SW480 (cell line): Measurements from ENCODE around the gene AK5.

Experiments
- DNase-seq: peaks from one replicate; pipeline ENCODE4 v3.0.0-alpha.2; 2016; ENCODE audit warnings: low spot score

Gene AK5

GRCh38 chr1:77350012-77350770, 68.4 kb downstream of the AK5 start:
- no peak for DNase-seq

GRCh38 chr1:77354536-77354935, 72.7 kb downstream of the AK5 start:
- DNase-seq, result no peak

GRCh38 chr1:77355010-77355409, 73.2 kb downstream of the AK5 start:
- no peak for DNase-seq

- DNase-seq, result no peak
Measured at GRCh38 chr1:77356136-77356535, 74.3 kb downstream of the AK5 start.

GRCh38 chr1:77360256-77360655, 78.4 kb downstream of the AK5 start:
- DNase-seq, result no peak

GRCh38 chr1:77361621-77362020, 79.8 kb downstream of the AK5 start:
- DNase-seq, result no peak

- DNase-seq, result no peak
Measured at GRCh38 chr1:77370161-77370560, 88.3 kb downstream of the AK5 start.

- peak; percentile 64 for DNase-seq
Measured at GRCh38 chr1:77370583-77371306, 88.9 kb downstream of the AK5 start.

GRCh38 chr1:77371396-77371795, 89.6 kb downstream of the AK5 start:
- DNase-seq, result no peak

GRCh38 chr1:77373702-77374101, 91.9 kb downstream of the AK5 start:
- no peak for DNase-seq

- DNase-seq, result no peak
Measured at GRCh38 chr1:77375541-77375940, 93.7 kb downstream of the AK5 start.

GRCh38 chr1:77375990-77376389, 94.2 kb downstream of the AK5 start:
- DNase-seq, result no peak

GRCh38 chr1:77378723-77379535, 97.1 kb downstream of the AK5 start:
- DNase-seq, result no peak

GRCh38 chr1:77382366-77382765, 100.5 kb downstream of the AK5 start:
- no peak for DNase-seq

- DNase-seq, result no peak
Measured at GRCh38 chr1:77383236-77383635, 101.4 kb downstream of the AK5 start.

- no peak for DNase-seq
Measured at GRCh38 chr1:77385551-77385950, 103.7 kb downstream of the AK5 start.

- no peak for DNase-seq
Measured at GRCh38 chr1:77386276-77386675, 104.5 kb downstream of the AK5 start.

GRCh38 chr1:77387553-77387952, 105.7 kb downstream of the AK5 start:
- DNase-seq, result no peak

GRCh38 chr1:77388661-77389060, 106.8 kb downstream of the AK5 start:
- DNase-seq, result no peak

GRCh38 chr1:77392486-77392885, 110.7 kb downstream of the AK5 start:
- no peak for DNase-seq

GRCh38 chr1:77394166-77394565, 112.3 kb downstream of the AK5 start:
- no peak for DNase-seq

GRCh38 chr1:77395051-77395450, 113.2 kb downstream of the AK5 start:
- DNase-seq, result no peak

GRCh38 chr1:77398152-77398551, 116.3 kb downstream of the AK5 start:
- DNase-seq, result no peak
